Stimulated activated CD8-positive, alpha-beta memory T cell treated with anti-CD3 and anti-CD28 coated beads, Interleukin-7, amount 100 ng/mL, for 4 hours (primary cell): Measurements from ENCODE around the gene KIFC3.
"Not testable (repeated sequence)": the region's sequence is repeated elsewhere in the genome, so short reads cannot be mapped to it uniquely, and the experiment has no call there.

ENCODE experiments used
- DNase-seq, 2 donors: peaks; one replicate each; pipeline ENCODE4 v3.0.0-alpha.2; 2020; ENCODE audit warnings: low read depth in 2 of 2

Gene KIFC3

DNA sequence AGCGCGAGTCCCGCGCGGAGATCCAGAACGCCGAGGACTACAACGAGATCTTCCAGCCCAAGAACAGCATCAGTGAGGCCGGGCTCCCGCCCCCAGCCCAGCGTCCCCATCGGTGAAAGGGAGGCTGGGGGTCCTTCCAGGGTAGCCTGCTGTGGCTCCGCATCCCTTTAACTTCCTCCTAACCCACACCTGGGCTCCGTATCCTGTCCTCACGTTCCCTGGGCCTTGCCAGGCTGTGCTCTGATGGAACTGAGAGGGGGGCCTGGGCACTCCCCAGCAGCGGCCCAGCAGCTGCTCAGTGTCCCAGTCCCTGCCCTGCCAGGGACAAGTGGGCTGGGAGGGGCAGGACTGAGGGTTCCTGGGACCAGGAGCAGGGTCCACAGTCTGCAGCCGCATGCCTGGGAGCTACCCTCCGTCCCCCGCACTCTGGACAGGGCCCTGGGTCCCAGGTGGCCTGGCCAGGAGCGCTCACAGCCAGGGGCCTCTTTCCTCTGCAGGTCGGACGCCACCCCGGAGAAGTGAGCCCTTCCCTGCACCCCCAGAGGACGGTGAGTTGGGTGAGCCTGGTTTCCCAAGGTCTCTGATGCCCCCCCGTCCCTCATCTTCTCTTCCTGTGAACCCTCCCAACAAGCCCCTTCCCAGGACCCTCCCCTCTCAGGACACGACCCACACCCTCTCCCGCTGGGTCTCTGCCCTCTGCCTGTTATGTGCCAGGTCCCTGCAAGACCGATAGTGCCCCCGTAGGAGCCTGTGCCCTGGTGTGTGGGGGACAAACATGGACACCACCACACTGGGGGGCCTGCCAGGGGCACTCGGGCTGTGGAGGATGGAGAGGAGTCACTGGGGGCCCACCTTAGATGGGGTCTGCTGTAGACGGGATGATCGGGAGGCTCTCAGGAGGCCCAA is 48.6 kb downstream of the KIFC3 start:
- no peak for DNase-seq

DNA sequence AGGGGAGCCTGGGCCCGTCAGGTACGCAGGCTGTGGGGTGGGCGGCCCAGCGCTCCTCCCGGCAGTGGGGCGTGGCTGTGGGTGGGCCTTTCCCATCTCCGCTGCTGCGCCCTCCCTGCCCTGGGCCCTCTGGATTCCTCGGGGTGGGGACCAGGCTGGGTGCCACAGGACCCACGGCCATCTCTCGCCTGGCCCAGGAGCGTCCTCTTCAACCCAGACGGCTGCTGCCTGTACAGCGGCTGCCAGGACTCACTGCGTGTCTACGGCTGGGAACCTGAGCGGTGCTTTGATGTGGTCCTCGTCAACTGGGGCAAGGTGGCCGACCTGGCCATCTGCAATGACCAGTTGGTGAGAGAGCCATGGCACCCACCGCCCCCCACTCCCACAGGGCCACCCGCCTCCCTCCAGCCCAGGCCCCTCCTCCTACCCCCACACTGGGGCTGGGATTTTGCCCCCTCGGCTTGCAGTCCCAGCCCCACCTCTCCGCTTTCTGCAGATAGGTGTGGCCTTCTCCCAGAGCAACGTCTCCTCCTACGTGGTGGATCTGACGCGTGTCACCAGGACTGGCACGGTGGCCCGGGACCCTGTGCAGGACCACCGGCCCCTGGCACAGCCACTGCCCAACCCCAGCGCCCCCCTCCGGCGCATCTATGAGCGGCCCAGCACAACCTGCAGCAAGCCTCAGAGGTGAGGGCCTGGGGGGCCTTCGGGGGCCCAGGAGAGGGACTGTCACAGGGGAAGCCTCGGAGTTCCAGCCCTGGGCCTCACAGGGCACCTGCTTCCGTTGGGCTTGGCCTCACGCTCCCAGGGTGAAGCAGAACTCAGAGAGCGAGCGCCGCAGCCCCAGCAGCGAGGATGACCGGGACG is 49.5 kb downstream of the KIFC3 start:
- no peak for DNase-seq

DNA sequence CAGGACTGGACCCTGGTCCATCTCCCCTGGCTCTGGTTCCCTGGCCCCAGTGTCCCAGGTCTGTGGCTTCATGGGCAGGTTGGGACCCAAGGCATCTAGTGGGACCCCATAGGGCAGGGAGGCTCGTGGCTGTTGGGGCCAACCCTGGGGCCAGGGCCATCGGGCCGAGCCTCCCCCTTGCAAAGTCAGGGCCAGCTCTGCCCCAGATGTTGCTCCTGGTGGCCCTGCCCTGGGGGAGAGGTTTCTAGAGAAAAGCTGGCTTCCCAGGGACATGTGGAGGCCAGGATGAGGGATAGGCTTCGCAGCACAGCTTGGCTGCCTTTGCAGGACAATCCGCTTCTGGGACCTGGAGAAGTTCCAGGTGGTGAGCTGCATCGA is 50.1 kb downstream of the KIFC3 start:
- DNase-seq: no peak

- no peak for DNase-seq
Measured at GRCh38 chr16:57751539-57752202, 50.6 kb downstream of the KIFC3 start.

DNA sequence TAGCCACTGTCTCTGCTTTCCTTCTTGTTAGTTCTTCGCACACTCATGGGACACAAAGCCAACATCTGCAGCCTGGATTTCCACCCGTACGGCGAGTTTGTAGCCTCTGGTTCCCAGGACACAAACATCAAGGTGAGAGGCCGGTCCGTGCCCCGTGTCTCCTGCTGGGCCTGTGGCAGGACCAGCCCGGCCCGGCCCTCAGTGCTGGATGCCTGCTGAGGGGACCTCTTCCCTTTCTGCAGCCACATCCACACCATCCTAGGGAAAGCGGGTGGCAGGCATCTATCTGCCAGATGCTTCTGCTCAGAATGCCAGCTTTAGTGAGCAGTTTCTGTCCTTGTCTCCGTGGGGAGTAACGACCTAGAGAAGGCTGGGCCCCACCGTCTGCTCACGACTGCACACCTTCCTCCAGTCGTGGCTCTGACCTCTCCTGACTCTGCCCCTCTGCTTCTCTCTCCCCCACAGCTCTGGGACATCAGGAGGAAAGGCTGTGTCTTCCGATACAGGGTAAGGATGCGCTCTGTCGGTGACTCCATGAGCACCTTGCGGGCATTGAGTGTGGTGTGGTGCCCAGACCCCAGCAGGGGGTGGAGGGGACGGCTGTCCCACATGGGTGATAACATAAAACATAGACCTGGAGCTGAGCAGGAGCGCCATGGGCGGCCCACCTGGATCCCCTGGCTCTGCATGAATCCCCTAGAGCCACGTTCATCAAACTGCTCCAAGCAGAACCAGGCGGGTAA is 51.3 kb downstream of the KIFC3 start:
- no peak for DNase-seq

DNA sequence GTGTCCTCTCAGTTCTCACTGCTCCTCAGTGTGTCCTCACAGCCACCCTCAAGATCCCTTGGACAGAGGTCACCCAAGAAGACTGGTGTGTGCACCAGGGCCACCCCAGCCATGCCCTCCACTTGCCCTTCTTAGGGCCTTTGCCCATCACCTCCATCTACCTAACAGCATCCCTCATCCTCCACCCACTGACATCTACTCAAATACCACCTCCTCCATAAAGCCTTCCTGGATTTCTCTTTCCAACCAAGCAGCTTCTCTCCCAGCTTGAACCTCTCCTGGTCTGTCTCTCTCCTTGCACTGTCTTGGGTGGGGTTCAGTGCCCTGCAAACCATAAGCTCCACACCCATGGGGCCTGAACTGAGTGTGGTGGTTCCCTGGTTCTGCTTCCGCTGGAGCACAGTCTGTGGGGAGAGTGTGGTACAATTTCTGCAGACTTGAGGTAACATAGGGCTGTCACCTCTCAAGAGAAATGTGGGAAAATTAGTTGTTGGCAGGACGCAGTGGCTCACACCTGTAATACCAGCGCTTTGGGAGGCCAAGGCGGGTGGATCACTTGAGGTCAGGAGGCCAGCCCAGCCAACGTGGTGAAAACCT is 52.3 kb downstream of the KIFC3 start:
- DNase-seq: no peak

DNA sequence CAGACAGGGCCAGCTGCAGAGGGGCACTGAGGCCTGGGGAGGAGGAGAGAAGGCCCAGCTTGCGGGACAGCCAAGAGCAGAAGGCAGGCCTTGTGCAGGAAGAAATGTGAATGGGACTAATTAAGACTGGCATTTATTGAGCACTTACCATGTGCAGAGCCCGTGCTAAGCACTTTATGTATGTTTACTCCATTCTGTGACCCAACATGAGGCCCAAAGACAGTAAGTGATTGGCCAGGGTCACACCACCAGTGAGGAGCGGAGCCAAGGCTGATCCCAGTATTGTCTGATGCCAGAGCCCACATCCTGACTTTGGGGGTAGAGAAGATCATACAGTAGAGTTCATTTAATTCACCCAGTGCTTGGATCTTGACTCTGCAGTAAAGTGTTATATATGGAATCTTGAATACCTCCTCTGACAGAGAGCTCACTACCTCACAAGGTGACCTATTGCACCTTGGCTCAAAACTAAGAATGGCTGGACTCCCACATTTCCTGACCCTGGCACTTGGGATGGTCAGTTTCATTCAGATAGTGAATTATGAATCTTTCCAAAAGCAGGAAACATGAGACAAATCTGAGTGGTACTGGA is 53.1 kb downstream of the KIFC3 start:
- DNase-seq: no peak

- DNase-seq: no peak
Measured at GRCh38 chr16:57748596-57748995, 53.7 kb downstream of the KIFC3 start.

- no peak for DNase-seq
Measured at GRCh38 chr16:57747996-57748395, 54.3 kb downstream of the KIFC3 start.

- DNase-seq: no peak
Measured at GRCh38 chr16:57747496-57747895, 54.8 kb downstream of the KIFC3 start.

- DNase-seq: no peak
Measured at GRCh38 chr16:57747091-57747490, 55.2 kb downstream of the KIFC3 start.

- DNase-seq: not testable (repeated sequence)
Measured at GRCh38 chr16:57746316-57746715, 56.0 kb downstream of the KIFC3 start.

DNA sequence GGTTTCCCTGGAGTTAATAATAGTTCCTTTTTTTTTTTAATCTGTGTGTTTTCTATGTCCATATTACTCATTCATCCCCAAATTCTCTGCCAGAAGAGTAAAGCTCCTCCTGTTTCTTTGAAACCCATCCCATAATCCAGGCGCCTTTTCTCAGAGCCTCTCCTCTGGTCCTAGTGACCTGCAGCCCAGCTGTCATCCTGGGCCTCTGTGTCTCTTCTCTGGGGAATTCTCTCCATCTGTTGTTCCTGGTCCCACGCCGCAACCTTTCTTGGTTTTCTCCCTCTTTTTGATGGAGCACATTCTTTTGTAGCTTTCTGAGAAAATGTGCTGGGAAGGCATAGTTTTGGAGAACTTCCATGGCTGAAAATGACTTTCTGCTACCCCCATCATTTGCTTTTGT is 56.5 kb downstream of the KIFC3 start:
- no peak for DNase-seq

- no peak for DNase-seq
Measured at GRCh38 chr16:57744642-57744903, 57.7 kb downstream of the KIFC3 start.

- no peak for DNase-seq
Measured at GRCh38 chr16:57743886-57744641, 58.2 kb downstream of the KIFC3 start.

DNA sequence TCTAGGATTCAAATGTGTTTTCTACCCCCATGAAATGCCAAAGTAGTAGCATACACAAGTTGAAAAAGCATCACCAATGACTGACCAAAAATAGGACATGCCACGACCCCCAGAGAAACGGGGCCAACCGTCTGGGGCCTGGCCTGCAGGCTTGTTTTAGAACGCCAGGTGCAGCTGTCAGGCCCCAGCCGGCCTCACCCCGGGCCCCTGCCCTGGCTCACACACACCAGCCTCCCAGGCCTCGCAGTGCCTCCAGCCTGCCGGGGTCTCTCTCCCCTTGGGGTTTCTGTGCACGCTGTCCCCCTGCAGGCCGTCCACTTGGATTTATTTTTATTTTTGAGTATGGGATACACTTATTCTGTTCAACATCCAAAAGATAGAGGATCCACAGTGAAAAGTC is 58.8 kb downstream of the KIFC3 start:
- DNase-seq: no peak

GRCh38 chr16:57742543-57742942 is 59.7 kb downstream of the KIFC3 start:
- DNase-seq: no peak

DNA sequence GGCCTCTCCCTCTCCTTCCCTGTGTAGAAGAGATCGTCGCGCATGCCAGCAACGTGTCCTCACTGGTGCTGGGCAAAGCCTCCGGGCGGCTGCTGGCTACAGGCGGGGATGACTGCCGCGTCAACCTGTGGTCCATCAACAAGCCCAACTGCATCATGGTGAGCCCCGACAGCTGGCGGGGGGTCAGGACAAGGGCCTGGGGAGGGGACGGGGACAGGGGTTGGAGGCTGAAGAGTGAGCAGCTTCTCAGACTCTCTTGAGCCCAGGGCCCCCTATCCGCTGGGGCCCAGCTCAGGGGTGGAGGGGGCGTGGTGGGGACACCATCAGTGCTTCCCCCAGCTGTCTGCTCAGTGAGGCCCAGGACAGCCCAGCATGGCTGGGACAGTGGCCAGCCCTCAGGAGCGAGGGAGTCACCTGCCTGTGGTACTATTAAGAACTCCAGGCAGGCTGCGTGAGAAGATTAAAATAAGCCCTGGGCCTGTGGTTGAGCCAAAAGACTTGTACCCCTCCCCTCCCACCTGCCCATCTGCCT is 60.6 kb downstream of the KIFC3 start:
- DNase-seq: no peak

GRCh38 chr16:57740423-57741071 is 61.7 kb downstream of the KIFC3 start:
- DNase-seq: no peak
